22Rv1 (cell line): Measurements from ENCODE around the gene NR5A1.

Experiments used
- H3K27ac ChIP-seq: fragments of 450-650 bp; 2 replicates; pipeline ENCODE4 v1.5.1; 2017
- CTCF ChIP-seq: fragments of 450-650 bp; IDR thresholded peaks from 2 replicates; pipeline ENCODE4 v1.5.1; 2017; ENCODE audit warnings: mild to moderate bottlenecking
- ZFX ChIP-seq: fragments of 450-650 bp; IDR thresholded peaks from 2 replicates; pipeline ENCODE4 v1.6.1; 2017; ENCODE audit warnings: antibody characterized with exemption, borderline replicate concordance

The NR5A1 gene

GRCh38 chr9:124440786-124441185 is 66.4 kb downstream of the NR5A1 start:
- no peak for TF ChIP-seq ZFX
- no peak for TF ChIP-seq CTCF
- no peak overlapping the region for H3K27ac ChIP-seq

- no peak overlapping the region for H3K27ac ChIP-seq
- TF ChIP-seq CTCF (no peak), ZFX (no peak)
Observed at GRCh38 chr9:124439686-124440243, 67.4 kb downstream of the NR5A1 start.

- TF ChIP-seq ZFX, result no peak
- TF ChIP-seq CTCF, result no peak
- no peak overlapping the region for H3K27ac ChIP-seq
Observed at GRCh38 chr9:124439086-124439485, 68.1 kb downstream of the NR5A1 start.

GRCh38 chr9:124438091-124438490 is 69.1 kb downstream of the NR5A1 start:
- TF ChIP-seq ZFX (no peak), CTCF (no peak)
- H3K27ac ChIP-seq, result no peak overlapping the region

- TF ChIP-seq ZFX (no peak), CTCF (no peak)
- no peak overlapping the region for H3K27ac ChIP-seq
Observed at GRCh38 chr9:124437086-124437485, 70.1 kb downstream of the NR5A1 start.

- H3K27ac ChIP-seq, result no peak overlapping the region
- TF ChIP-seq ZFX, result no peak
- no peak for TF ChIP-seq CTCF
Observed at GRCh38 chr9:124436320-124436719, 70.9 kb downstream of the NR5A1 start.
